Activated naive CD4-positive, alpha-beta T cell treated with anti-CD3 and anti-CD28 coated beads, Interleukin-2, amount 50 U/mL, for 24 hours (primary cell): ENCODE results near the gene ASIC1.

Source experiments
- H3K27ac Mint-ChIP-seq: one replicate; pipeline ENCODE4 v1.8.0; 2021; ENCODE audit warnings: mild to moderate bottlenecking, mixed read lengths
- H3K27me3 Mint-ChIP-seq: one replicate; pipeline ENCODE4 v1.8.0; 2021; ENCODE audit warnings: mixed read lengths
- H3K36me3 Mint-ChIP-seq: one replicate; pipeline ENCODE4 v1.8.0; 2021; ENCODE audit warnings: mixed read lengths
- H3K4me1 Mint-ChIP-seq: one replicate; pipeline ENCODE4 v1.8.0; 2021; ENCODE audit warnings: mixed read lengths
- H3K4me3 Mint-ChIP-seq: one replicate; pipeline ENCODE4 v1.8.0; 2021; ENCODE audit warnings: mild to moderate bottlenecking, mixed read lengths
- H3K9me3 Mint-ChIP-seq: one replicate; pipeline ENCODE4 v1.8.0; 2021; ENCODE audit warnings: mixed read lengths

Gene ASIC1

GRCh38 chr12:50103351-50103750, 46.0 kb downstream of the ASIC1 start:
- Mint-ChIP-seq H3K4me3 (no peak overlapping the region), H3K4me1 (peaks cover 3% of the 10 kb centered on the region), H3K27ac (no peak overlapping the region), H3K9me3 (no peaks in the 10 kb centered on the region), H3K36me3 (peaks cover 4% of the 10 kb centered on the region), H3K27me3 (no peaks in the 10 kb centered on the region)

- no peaks in the 10 kb centered on the region for H3K9me3 Mint-ChIP-seq
- peaks cover 3% of the 10 kb centered on the region for H3K4me1 Mint-ChIP-seq
- no peaks in the 10 kb centered on the region for H3K27me3 Mint-ChIP-seq
- H3K4me3 Mint-ChIP-seq: no peak within 1 kb of the TSS
- H3K36me3 Mint-ChIP-seq: peaks cover 4% of the 10 kb centered on the region
- H3K27ac Mint-ChIP-seq: no peak within 1 kb of the TSS
These were observed 46.4 kb downstream of the ASIC1 start, which contains the start of gene GPD1 for GRCh38 chr12:50103767-50104321. TSS of gene GPD1 (plus strand) at chr12:50104008. CDS start at chr12:50104051, 43 bp downstream.

GRCh38 chr12:50104417-50105366, 47.3 kb downstream of the ASIC1 start:
- Mint-ChIP-seq H3K27ac (no peak overlapping the region), H3K27me3 (no peaks in the 10 kb centered on the region), H3K9me3 (no peaks in the 10 kb centered on the region), H3K4me1 (peaks cover 3% of the 10 kb centered on the region), H3K36me3 (peaks cover 4% of the 10 kb centered on the region), H3K4me3 (no peak overlapping the region)

GRCh38 chr12:50105913-50106450, 48.6 kb downstream of the ASIC1 start:
- H3K9me3 Mint-ChIP-seq: no peaks in the 10 kb centered on the region
- H3K27ac Mint-ChIP-seq: no peak overlapping the region
- H3K4me1 Mint-ChIP-seq: peaks cover 3% of the 10 kb centered on the region
- no peaks in the 10 kb centered on the region for H3K36me3 Mint-ChIP-seq
- H3K27me3 Mint-ChIP-seq: no peaks in the 10 kb centered on the region
- H3K4me3 Mint-ChIP-seq: no peak overlapping the region

- no peaks in the 10 kb centered on the region for H3K27me3 Mint-ChIP-seq
- H3K4me1 Mint-ChIP-seq: peaks cover 10% of the 10 kb centered on the region
- no peak overlapping the region for H3K27ac Mint-ChIP-seq
- no peaks in the 10 kb centered on the region for H3K36me3 Mint-ChIP-seq
- H3K9me3 Mint-ChIP-seq: no peaks in the 10 kb centered on the region
- H3K4me3 Mint-ChIP-seq: no peak overlapping the region
These were observed 49.5 kb downstream of the ASIC1 start for GRCh38 chr12:50106907-50107306.

DNA sequence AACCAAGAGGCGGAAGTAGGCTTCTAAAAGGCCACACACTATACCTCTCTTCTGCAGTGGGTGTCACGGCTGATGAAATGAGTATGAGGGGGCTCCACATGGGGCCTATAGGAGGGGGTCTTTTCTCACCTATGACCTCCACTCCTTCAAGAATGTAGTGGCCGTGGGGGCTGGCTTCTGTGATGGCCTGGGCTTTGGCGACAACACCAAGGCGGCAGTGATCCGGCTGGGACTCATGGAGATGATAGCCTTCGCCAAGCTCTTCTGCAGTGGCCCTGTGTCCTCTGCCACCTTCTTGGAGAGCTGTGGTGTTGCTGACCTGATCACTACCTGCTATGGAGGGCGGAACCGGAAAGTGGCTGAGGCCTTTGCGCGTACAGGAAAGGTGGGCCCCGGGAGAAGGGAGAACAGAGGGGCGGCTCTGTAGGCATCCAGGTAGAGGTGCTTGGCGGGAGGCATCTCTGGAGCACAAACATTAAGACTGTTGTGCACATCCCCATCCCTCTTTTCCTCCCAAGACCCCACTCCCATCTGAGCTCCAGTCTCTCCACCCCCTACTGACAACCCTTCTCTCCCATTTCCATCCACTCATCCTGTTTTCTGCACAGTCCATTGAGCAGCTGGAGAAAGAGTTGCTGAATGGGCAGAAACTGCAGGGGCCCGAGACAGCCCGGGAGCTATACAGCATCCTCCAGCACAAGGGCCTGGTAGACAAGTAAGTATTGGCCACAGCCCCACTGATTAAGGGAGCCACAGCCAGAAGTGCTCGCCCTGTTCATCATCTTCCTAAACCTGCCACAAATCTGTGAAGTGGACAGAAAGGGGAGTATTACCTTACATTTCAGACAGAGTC, 50.2 kb downstream of the ASIC1 start:
- H3K27ac Mint-ChIP-seq: no peak overlapping the region
- H3K27me3 Mint-ChIP-seq: no peaks in the 10 kb centered on the region
- no peaks in the 10 kb centered on the region for H3K36me3 Mint-ChIP-seq
- no peaks in the 10 kb centered on the region for H3K9me3 Mint-ChIP-seq
- H3K4me3 Mint-ChIP-seq: no peak overlapping the region
- peaks cover 13% of the 10 kb centered on the region for H3K4me1 Mint-ChIP-seq

DNA sequence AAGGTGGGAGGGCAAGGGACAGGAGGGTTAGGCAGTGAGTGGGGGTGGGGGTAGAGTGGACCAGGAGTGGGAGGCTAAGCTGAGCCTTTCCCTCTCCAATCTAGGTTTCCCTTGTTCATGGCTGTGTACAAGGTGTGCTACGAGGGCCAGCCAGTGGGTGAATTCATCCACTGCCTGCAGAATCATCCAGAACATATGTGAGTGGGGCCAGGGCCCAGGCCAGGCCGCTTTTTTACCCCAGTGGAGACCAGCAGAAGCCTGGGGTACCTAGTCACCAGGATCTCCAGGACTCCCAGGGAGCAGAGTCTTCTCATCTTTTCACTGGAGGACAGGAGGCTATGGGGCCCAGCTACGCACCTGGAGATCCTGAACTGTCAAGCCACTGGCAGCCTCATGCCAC, 51.9 kb downstream of the ASIC1 start:
- Mint-ChIP-seq H3K4me3 (no peak overlapping the region), H3K36me3 (no peaks in the 10 kb centered on the region), H3K4me1 (peaks cover 20% of the 10 kb centered on the region), H3K27ac (no peak overlapping the region), H3K27me3 (no peaks in the 10 kb centered on the region), H3K9me3 (no peaks in the 10 kb centered on the region)

DNA sequence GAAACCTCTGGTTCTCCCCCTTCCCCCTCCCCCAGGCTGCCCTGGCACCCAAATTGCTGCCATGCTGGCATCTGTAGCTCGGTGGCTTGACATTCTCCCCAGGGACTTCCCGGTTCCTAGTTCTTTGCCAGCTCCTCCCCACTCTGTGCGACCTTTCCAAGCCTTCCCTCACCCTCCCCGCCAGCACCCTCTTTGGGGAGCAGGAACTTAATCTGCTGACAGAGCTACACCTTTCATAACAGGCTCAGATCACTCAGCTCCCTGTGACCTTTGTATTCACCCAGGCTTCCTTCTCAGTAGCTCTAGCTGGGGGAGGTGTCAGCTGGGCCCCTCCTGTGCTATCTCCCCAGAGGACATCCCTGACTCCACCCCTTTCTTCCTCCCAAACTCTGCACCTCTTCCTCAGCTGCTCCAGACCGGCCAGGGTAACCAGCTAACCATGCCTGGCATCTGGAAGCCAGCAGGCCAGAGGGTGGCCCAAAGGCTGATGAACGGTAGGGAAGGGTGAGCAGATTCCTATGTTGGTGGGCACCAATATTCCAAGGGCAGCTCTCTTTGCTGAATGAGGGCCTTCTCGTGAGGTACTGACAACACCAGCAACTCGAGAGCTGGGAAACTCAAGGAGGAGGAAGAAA, 52.8 kb downstream of the ASIC1 start:
- Mint-ChIP-seq H3K27ac (peak overlapping the region; percentile 30), H3K27me3 (no peaks in the 10 kb centered on the region), H3K36me3 (peaks cover 2% of the 10 kb centered on the region), H3K4me3 (no peak overlapping the region), H3K4me1 (peaks cover 23% of the 10 kb centered on the region), H3K9me3 (no peaks in the 10 kb centered on the region)

DNA sequence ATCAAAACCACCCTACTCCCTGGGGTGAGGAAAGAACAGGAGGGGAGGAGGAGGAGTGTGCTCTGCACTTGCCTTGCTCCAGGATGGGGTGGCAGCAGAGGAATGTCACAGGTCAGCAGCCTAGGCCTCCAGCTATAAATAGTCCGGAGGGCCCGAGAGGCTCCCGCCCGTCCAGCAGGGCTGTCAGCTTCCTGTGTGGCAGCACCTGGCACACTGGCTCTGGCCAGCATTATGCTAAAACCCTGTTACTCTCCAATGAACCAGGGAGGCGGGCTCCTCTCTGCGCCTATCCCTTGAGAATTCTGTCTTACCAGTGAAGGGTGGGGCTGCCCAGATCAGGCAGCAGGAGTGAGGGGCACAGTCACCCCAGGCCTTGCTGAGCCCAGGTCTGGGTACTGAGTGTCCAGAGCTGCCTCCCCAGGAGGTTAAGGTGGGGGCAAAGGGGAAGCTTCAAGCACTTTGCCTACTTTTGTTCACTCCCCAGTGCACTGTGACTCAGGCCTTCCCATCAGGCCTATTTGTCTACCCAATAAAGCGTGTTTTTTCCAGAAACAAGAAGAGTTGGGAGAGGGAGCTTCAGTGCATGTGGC, 53.5 kb downstream of the ASIC1 start:
- Mint-ChIP-seq H3K27ac (peak overlapping the region; percentile 30), H3K4me3 (peak overlapping the region; percentile 98), H3K27me3 (no peaks in the 10 kb centered on the region), H3K9me3 (no peaks in the 10 kb centered on the region), H3K4me1 (peaks cover 29% of the 10 kb centered on the region), H3K36me3 (peaks cover 4% of the 10 kb centered on the region)

DNA sequence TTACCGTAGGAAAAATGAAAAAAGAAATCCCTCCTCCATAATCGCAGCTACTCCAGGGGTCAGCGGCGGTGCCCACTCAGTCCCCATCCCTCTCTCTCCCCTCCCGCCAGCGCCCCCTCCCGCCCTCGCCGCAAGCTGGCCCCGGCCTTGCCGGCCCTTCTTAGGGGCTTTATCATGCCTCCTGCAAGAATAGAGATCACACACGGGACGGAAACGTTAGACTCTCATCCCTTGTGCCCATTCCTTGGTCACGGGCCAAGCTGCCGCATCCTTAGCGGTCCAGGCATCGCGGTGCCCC, 53.9 kb downstream of the ASIC1 start:
- H3K27ac Mint-ChIP-seq: peak overlapping the region; percentile 99
- peaks cover 33% of the 10 kb centered on the region for H3K4me1 Mint-ChIP-seq
- H3K36me3 Mint-ChIP-seq: peaks cover 5% of the 10 kb centered on the region
- H3K9me3 Mint-ChIP-seq: no peaks in the 10 kb centered on the region
- peak overlapping the region; percentile 98 for H3K4me3 Mint-ChIP-seq
- no peaks in the 10 kb centered on the region for H3K27me3 Mint-ChIP-seq

DNA sequence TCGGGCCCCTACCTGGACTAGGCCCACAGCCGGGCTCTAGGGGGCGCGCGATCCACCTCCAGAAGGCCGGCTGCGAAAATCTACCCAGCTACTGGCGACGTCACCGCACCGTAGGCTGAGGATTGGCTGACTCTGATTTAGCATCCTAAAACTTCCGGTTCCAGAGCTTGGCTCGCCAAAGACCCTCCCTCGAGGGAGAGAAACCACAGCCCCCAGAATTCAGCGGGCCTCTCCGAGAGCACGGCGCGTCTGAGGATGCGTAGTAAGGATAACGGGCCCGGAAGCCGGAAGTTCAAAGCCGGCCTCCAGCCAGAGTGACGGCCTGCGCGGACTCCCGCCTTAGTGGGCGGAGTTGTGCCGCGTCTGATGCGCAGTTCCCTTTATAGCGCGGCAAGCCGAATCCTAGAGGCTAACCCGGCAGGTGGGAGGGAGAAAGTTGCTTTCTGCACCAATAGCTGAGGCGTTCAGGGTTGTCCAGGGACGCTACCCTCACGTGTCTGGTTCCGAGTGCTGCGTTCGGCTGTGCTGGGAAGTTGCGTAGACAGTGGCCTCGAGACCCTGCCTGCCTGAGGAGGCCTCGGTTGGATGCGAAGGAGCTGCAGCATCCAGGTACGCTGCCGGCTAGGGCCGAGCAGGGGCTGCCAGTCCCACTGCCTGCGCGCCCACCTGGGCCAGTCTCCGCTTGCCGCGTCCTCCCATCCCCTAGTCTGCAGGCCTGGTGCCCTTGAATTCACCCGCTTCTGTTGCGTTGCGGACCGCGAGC, 54.5 kb downstream of the ASIC1 start, which contains the start of gene COX14:
Gene COX14 (plus strand): TSS at position 544 of the 763 bp plus-strand sequence. CDS start 7,808 bp downstream, outside the sequence.
- peaks cover 39% of the 10 kb centered on the region for H3K4me1 Mint-ChIP-seq
- H3K4me3 Mint-ChIP-seq: peak within 1 kb of the TSS; percentile 98
- no peaks in the 10 kb centered on the region for H3K27me3 Mint-ChIP-seq
- H3K36me3 Mint-ChIP-seq: peaks cover 5% of the 10 kb centered on the region
- H3K27ac Mint-ChIP-seq: peak within 1 kb of the TSS; percentile 99
- no peaks in the 10 kb centered on the region for H3K9me3 Mint-ChIP-seq

DNA sequence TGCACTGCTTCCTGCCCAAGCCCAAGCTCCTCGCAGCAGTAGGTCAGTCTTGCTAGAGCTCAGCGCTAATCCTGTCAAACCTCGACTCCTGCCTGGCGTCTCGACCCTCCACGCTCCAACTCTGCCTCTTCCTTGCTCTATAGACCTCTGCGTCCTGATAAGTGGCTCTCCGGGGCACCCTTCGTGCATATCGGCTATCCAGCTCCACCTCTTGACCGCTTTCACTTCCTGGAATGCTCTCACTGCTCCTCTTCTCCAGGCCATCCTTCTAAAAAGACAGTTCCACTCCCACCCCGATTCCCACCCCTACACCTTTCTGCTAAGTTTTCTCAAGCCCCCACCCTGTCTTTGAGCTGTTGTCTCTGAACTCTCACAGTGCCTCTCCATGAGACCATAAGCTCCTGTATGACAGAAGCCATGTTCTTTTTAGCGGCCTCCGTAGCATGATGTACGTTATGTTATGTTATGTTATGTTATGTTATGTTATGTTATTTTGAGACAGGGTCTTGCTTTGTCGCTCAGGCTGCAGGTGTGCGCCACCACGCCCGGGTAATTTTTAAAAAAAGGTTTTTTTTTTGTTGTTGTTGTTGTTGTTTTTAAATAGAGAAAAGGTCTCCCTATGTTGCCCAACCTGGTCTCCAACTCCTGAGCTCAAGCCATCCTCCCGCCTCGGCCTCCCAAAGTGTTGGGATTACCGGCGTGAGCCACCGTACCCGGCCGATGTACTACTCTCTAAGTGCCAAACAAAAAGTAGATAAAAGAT, 55.2 kb downstream of the ASIC1 start:
- no peaks in the 10 kb centered on the region for H3K9me3 Mint-ChIP-seq
- H3K4me1 Mint-ChIP-seq: peaks cover 44% of the 10 kb centered on the region
- peak overlapping the region; percentile 99 for H3K27ac Mint-ChIP-seq
- peaks cover 7% of the 10 kb centered on the region for H3K36me3 Mint-ChIP-seq
- no peaks in the 10 kb centered on the region for H3K27me3 Mint-ChIP-seq
- H3K4me3 Mint-ChIP-seq: peak overlapping the region; percentile 98

GRCh38 chr12:50117057-50117622, 59.7 kb downstream of the ASIC1 start:
- peak overlapping the region; percentile 72 for H3K27ac Mint-ChIP-seq
- peaks cover 11% of the 10 kb centered on the region for H3K36me3 Mint-ChIP-seq
- no peaks in the 10 kb centered on the region for H3K27me3 Mint-ChIP-seq
- H3K4me1 Mint-ChIP-seq: peaks cover 50% of the 10 kb centered on the region
- no peaks in the 10 kb centered on the region for H3K9me3 Mint-ChIP-seq
- no peak overlapping the region for H3K4me3 Mint-ChIP-seq
